ENCODE measurements around the gene PLCB2.
A peak's percentile ranks its signal among the peaks of the same experiment; 100 is the strongest.

PLCB2 gene

GRCh38 chr15:40323953-40324937 lies 16.5 kb upstream of the PLCB2 start:
- DNase-seq, result no peak

GRCh38 chr15:40323239-40323952 lies 15.7 kb upstream of the PLCB2 start, which contains the start of gene INAFM2:
INAFM2 (plus strand) TSS chr15:40323692; CDS start chr15:40324056, 364 bp downstream.
- peak; percentile 90 for DNase-seq

DNA sequence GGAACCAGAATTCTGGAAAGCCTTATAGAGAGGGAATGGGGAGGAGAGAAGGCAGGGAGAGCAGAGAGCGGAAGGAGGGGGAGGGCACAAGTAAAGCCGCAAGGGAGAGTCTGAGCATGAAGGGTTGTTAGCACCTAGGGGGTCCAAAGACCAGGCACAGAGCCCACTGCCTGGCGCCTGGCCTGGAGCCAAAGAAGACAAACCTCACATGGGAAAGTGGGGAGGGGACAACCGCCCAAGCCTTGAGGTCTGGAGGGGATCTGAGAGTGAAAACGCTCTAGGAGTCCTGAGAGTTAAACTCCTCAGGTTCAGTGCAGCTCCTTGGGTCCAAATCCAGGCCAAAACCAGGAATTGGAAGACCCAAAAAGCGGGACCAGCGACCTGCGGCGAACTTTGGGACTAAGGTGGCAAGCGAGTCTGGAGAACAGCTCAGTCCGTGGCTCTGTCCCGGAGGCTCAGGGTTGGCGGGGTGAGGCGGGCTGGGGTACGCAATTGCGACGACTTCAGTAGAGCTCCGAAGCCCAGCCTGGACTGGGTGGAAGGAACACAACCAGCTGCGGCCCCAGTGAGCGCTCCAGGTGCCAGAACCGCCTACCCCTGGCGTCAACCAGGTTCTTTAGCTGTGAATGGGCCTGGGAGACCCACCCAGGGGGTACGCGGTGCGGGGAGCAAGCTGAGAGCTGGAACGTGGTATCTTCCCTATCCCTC lies 14.9 kb upstream of the PLCB2 start:
- no peak for DNase-seq

DNA sequence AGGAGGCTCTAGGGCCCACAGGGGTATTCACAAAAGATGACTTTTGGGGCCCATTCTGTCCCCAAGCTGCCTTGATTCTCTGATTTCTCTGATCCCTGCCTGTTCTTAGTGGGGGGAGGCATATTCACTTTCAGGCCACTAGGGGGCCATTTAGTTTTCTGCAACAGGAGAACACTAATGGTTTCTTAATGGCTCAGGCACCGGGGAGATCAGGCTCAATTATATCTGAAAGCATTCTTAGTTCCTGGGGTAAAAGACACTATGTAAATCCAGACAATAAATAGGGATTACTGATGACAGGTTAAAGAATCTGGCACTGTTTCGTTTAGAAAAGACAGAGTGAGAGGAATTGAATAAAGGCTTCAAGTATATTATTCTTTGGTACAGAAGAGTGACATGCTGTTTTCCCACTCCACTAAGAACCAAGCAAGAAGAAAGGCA lies 13.2 kb upstream of the PLCB2 start:
- peak; percentile 52 for DNase-seq

GRCh38 chr15:40320409-40320808 lies 12.7 kb upstream of the PLCB2 start:
- DNase-seq, result no peak

DNA sequence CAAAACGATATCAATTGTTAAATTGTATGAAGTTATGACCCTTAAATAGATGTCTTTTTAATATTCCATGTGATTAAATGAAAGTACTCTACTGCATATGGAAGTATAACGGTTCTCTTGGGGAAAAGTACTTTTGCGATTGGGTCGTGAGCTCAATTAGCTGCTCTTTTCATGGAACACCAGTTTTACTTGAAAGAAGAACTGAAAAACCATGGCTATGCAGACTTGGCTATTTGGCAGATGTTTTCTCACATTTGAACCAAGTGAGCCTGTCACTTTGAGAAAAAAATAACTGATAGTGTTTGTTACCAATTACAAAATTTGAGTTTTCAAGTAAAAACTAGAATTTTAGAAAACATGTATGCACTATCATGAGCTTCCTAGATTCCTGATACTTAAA lies 9.8 kb upstream of the PLCB2 start:
- no peak for DNase-seq

- no peak for DNase-seq
Observed at GRCh38 chr15:40316931-40317330, 9.2 kb upstream of the PLCB2 start.

- DNase-seq, result no peak
Observed at GRCh38 chr15:40314723-40315276, 7.1 kb upstream of the PLCB2 start.

DNA sequence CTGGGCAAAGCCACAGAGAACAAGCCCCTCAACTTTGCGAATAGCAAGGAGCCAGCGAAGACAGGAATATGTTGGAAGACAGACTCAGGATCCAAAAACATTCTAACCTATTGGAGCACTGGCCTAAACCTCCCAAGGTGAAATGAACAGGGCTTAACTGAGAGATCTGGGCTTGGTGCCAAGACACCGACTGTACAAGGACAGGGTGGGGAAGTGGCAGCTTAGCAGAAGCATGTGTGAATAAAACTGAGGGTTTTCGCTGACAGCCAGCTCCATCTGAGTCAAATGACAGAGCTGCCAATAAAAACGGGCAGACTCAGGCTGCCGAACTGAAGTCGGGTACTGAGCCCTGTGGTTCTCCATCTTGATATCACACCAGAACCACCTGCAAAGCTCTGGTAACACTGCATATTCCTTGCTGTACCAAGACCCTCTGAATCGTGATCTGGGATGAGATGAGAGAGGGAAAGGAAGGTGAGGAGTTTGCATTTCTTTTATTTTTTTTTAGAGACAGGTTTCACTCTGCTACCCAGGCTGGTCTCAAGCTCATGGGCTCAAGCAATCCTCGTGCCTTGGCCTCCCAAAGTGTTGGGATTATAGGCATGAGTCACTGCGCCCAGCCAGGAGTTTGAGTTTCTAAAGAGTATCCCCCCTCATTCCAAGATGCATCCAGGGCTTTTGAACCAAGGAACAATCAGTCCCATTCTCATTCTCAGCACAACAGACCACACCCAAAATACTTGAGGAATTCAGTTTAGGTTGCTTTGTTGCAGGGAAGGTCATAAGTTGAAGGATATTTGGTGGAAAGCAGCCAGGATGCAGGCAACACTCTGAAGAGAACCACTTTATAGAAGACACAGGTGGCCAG lies 6.0 kb upstream of the PLCB2 start:
- DNase-seq, result peak; percentile 94

DNA sequence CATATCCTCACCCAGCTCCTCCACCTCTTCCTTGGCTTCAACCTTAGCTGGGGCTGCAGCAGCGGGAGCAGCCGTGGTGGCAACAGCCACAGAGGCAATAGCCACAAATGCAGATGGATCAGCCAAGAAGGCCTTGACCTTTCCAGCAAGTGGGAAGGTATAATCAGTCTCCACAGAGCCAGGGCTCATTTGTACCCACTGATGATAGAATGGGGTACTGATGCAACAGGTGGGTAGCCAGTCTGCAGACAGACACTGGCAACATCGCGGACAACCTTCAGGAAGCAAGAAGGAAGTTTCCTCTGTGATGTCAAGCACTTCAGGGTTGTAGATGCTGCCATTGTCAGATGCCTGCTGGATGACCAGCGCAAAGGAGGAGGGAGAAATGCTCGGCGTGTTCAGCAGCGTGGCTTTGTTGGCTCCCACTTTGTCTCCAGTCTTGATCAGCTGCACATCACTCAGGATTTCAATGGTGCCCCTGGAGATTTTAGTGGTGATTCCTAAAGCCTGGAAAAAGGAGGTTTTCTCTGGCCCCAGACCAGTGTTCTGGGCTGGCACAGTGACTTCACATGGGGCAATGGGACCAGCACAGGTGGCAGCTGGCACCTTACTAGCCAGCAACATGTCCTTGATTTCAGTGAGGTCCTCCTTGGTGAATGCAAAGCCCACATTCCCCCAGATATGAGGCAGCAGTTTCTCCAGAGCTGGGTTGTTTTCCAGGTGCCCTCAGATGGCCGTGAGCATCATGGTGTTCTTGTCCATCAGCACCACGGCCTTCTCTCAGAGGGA lies 4.8 kb upstream of the PLCB2 start:
- no peak for DNase-seq

GRCh38 chr15:40310993-40311392 lies 3.3 kb upstream of the PLCB2 start:
- DNase-seq, result no peak

DNA sequence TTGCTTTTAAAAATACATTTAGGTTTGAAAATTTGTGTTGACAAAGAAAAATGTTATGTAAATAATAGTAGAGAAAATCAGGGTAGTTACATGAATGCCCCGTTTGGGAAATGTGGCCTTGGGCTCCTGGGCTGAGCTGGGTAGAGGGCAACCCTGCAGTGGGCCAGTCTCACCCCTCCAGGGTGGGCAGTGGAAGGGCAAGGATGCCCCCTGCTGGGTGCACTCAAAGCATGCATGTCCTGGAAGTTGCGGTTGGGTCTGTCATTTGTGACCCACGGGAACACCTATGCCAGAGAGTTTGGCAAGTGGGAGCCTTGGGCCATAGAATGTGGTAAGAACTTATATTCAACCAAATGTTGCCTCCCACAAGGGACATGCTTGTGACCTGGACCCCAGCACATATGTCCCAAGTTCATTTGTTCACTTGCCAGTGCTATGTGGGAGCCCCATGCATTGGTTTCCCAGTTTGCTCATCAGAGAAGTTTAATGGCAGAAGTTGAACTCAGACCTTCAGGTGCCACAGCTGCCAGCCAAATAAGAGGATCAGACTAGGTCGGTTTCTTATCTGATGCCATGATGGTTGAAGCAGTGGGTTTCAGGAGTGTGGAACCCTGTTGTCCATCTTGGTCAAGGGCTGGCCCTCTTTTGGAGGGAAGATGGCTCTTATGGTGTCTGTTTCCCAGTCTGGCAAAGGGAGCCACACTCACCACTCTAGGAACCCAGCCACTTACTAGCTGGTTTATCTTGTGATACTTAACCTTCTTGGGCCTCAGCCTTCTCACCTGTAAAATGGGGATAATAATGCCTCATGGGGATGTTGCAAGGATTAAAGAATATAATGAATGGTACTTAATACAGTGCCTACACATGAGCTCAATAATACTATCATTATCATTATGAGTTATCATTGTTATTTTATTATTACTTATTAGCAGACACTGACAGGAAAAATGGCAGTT lies 2.5 kb upstream of the PLCB2 start:
- no peak for DNase-seq

- DNase-seq, result no peak
Observed at GRCh38 chr15:40309344-40309862, 1.7 kb upstream of the PLCB2 start.

- no peak for DNase-seq
Observed at GRCh38 chr15:40306908-40307307, 827 bp downstream of the PLCB2 start.

GRCh38 chr15:40306371-40306770 lies 1.4 kb downstream of the PLCB2 start:
- DNase-seq, result no peak

- DNase-seq, result no peak
Observed at GRCh38 chr15:40305281-40305680, 2.5 kb downstream of the PLCB2 start.

DNA sequence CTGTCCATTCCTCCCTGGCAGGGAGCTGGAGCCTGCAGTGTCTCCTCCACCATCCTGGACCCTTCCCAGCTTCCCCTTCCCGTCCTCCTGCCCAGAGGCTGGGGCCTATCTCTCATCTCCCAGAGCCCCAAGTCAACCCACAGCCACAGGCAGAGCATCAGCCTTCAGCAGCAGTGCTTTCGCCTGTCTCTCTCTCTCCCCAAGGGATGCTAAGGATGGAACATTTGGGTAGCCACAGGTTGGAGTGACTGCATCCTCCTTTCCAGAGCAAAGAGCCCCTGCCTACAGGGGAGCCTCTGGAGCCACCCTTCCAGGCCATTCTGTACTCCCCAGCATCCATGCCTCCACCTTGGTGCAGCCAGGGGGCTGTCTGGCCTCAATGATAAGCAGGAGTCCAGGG lies 4.2 kb downstream of the PLCB2 start:
- DNase-seq, result no peak

- DNase-seq, result no peak
Observed at GRCh38 chr15:40302981-40303380, 4.8 kb downstream of the PLCB2 start.

GRCh38 chr15:40302288-40302886 lies 5.3 kb downstream of the PLCB2 start:
- no peak for DNase-seq

Measured in NCI-H2171 (cell line).